Forelimb muscle (tissue), 1 donor: ENCODE results near the gene EYS. TPM values are rescaled to one million over a fixed set of nuclear protein-coding genes. Genes with fewer than 3 reads are reported as not detected.
"Not testable (repeated sequence)": the region's sequence is repeated elsewhere in the genome, so short reads cannot be mapped to it uniquely, and the experiment has no call there.

Experiments
- DNase-seq: peaks from one replicate; pipeline ENCODE4 v3.0.0-alpha.2; 2013; ENCODE audit warnings: low read depth
- polyA plus RNA-seq: library from polyadenylated mRNA; unstranded; fragments of 120-200 nt; gene quantifications from one replicate; pipeline ENCODE4 v1.2.1, GENCODE V29; 2013; ENCODE audit not compliant: insufficient read length

Gene EYS
- polyA plus RNA-seq, 1 donor = 0.47 TPM

GRCh38 chr6:65633501-65633900, 73.5 kb downstream of the EYS start:
- DNase-seq = no peak

GRCh38 chr6:65631711-65632110, 75.3 kb downstream of the EYS start:
- DNase-seq = no peak

GRCh38 chr6:65627434-65627999, 79.5 kb downstream of the EYS start:
- not testable (repeated sequence) for DNase-seq

GRCh38 chr6:65627015-65627414, 80.0 kb downstream of the EYS start:
- no peak for DNase-seq

- no peak for DNase-seq
Observed at GRCh38 chr6:65623566-65623965, 83.5 kb downstream of the EYS start.

GRCh38 chr6:65610746-65611145, 96.3 kb downstream of the EYS start:
- DNase-seq = no peak

GRCh38 chr6:65595540-65595939, 111.5 kb downstream of the EYS start:
- no peak for DNase-seq

- no peak for DNase-seq
Observed at GRCh38 chr6:65570340-65570739, 136.7 kb downstream of the EYS start.

- DNase-seq = no peak
Observed at GRCh38 chr6:65569505-65569904, 137.5 kb downstream of the EYS start.

- DNase-seq = not testable (repeated sequence)
Observed at GRCh38 chr6:65569056-65569455, 138.0 kb downstream of the EYS start.

- no peak for DNase-seq
Observed at GRCh38 chr6:65566117-65566516, 140.9 kb downstream of the EYS start.

GRCh38 chr6:65558071-65558470, 149.0 kb downstream of the EYS start:
- no peak for DNase-seq

GRCh38 chr6:65557224-65557623, 149.8 kb downstream of the EYS start:
- no peak for DNase-seq

GRCh38 chr6:65546894-65547293, 160.1 kb downstream of the EYS start:
- no peak for DNase-seq

GRCh38 chr6:65545920-65546319, 161.1 kb downstream of the EYS start:
- DNase-seq = no peak

GRCh38 chr6:65538644-65539043, 168.4 kb downstream of the EYS start:
- DNase-seq = no peak

- DNase-seq = no peak
Observed at GRCh38 chr6:65537600-65537999, 169.4 kb downstream of the EYS start.

GRCh38 chr6:65531533-65531932, 175.5 kb downstream of the EYS start:
- no peak for DNase-seq

- no peak for DNase-seq
Observed at GRCh38 chr6:65524232-65524631, 182.8 kb downstream of the EYS start.

- DNase-seq = no peak
Observed at GRCh38 chr6:65505736-65506135, 201.3 kb downstream of the EYS start.

GRCh38 chr6:65501045-65501444, 206.0 kb downstream of the EYS start:
- no peak for DNase-seq

- not testable (repeated sequence) for DNase-seq
Observed at GRCh38 chr6:65483652-65484051, 223.4 kb downstream of the EYS start.

GRCh38 chr6:65469650-65470049, 237.4 kb downstream of the EYS start:
- no peak for DNase-seq

- DNase-seq = no peak
Observed at GRCh38 chr6:65468307-65468706, 238.7 kb downstream of the EYS start.
